NCI-H524 treated with DMSO at 0.1 percent for 48 hours (cell line): ENCODE measurements around the gene FCRL1.

Experiments
- DNase-seq: peaks from one replicate; lab custom pipeline; 2025; lab: John Stamatoyannopoulos, UW

FCRL1 gene

GRCh38 chr1:157799996-157800395, 19.9 kb downstream of the FCRL1 start:
- no peak for DNase-seq

GRCh38 chr1:157798211-157798610, 21.7 kb downstream of the FCRL1 start:
- DNase-seq = no peak

DNA sequence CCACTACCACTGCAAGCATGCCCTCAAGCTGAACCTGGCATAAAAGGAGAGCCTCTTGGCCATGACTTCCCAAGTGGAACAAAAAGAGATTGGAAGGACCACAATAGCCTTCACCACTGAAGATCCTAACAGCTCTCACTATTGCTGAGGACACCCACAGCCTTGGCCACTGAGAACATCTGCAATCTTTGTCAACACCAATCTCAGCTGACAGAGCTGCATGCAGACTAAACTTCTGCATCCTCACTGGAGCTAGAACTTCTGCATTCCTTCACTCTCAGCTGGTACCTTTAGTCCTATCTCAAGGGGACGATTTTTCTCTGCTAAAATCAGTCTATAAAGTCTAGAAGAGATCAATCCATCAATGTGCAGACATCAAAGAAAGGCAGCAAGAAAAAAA, 34.7 kb downstream of the FCRL1 start:
- DNase-seq = no peak

- no peak for DNase-seq
Measured at GRCh38 chr1:157784801-157785200, 35.1 kb downstream of the FCRL1 start.

DNA sequence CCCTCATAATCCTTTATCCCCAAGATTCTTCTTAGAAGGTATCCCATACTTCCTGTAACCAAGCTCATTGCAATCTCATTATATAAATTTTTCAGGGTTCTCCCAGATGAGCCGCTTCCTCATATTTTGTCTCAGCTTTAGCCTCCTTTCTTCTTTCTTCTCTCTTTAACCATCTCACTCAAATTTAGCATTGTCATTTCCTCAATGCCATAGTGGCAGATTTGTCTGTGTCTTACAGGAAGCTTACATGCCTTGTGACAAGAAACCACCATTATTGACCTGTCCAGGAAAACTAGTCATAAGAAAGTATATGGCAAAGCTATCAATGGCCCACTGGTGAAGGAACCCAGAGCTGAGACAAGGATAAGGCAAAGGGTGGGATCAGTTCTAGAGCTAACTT, 37.0 kb downstream of the FCRL1 start:
- no peak for DNase-seq

DNA sequence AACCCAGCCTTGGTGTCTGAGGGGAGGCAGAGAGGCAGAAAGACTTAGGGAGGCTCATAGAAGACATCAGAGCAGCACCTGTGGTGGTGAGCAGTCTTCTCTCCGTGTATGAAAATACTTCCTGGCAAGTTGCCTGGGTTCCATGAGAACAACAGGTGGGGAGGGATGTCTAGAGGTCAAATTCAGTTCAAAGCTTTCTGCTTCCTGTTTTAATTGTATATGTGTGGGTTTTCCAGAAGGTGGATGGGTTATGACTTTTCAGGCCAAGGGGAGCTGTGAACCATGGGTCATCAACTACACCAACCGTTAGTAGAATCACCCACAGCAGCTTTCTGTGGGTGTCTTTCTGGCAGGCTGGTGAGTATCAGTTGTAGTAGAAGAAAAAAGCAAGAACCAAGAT, 38.9 kb downstream of the FCRL1 start:
- no peak for DNase-seq

- DNase-seq = no peak
Measured at GRCh38 chr1:157776971-157777391, 42.9 kb downstream of the FCRL1 start, which contains the start of gene FCRL2. Gene FCRL2, minus strand, starts transcription at chr1:157777132. Its CDS starts 59 bp downstream, at chr1:157777073.

DNA sequence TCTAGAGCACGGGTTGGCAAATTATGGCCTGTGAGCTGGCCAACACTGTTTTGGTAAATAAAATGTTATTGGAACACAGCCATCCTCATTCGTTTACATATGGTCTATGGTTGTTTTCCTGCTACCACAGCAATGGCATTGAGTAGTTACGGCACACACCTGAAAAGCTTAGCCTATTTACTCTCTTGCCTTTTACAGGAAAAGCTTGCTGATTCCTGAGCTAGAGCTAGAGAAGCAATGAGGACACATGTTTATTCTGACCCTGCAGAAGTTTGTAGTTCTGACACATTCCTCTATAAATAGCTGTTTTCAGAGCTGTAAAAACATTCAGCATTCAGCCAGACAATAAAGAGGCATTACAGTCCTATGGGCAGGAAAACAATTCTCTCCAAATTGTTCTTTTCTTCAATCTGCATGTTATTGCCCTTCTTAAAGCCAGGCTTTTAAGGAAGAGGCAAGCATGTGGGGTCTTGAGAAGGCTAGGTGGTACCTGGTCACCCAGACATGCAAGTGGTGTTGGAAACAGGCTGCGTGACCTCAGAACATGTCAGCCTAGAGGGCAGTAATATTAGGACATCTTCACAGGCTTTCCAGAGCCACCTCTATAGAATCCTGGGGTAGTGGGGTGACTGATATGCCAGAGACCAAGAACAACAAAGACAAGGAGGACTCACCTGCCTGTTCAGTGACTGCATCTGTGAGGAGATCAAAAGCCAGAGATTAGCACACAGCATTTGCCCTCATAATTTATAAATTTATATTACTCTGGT, 44.6 kb downstream of the FCRL1 start:
- no peak for DNase-seq

GRCh38 chr1:157774412-157774811, 45.5 kb downstream of the FCRL1 start:
- no peak for DNase-seq

DNA sequence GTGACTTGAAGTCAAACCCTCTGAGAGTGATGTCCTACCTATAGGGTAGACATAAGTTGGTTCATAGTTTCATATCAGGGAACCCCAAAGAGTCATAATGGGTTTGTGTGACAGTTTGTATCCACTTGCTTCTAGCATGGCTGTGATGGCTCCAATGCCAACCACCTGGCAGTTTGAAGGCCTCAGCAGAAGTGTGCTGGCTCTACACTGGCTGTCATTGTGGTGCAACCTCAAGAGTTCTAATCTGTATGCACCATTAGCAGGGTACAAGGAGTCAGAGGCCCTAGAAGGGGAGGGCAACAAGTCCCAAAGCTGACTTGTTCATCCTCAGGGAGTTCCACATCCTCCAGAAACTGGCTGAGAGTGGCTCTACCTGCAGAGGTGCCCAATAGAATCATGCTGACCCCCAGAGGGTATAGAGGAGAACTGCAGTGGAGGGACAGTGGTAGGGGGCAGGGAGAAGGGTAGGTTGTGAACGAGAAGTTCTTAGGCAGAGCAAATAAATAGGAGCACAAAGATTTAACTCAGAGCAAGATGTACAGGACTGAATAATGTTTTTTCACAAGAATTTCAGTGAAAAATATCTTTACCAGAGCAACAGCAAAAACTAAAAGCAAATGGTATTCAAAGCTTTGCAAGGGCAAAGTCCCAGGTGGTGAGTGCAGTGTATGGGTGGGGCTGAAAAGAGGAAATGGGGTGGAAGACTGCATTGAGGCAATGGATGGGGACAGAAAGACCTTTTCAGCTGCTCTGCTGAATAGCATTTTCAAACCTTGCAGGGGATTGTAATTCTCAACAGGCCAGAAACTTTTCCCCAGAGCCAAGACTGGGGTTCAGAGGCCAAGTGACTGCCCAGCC, 46.2 kb downstream of the FCRL1 start:
- DNase-seq = no peak

DNA sequence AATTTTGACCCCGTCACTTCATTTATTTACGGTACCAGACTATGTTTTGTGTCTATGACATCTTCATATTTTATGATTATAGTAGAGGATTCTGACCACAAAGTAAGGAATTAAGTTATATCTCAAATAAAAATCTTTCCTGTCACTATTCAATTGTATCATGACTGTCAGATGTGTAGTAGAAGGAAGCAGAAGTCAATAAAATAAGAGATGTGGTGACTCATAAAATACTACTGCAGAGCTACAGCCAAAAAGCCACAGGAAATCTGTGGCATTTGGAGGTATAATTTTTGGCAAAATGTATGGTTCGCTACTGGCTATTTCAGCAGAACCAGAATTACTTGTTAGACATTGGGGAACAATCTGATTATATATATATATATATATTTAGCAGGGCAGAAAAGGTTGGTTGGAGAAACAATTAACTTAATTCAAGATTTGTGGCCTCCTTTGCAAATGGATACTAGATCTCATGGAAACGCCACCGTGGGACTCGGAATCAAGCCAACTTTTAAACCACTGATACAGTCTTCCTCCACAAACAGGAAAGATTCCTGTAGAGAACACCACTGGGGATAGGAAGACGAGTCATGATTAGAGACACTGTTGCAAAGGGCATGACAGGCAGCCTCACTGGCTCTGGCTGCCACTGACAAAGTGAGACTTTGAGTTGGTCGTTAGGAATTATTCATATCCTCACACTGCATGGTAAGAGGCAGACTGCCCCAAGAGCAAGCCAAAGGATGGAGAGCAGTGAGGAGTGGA, 48.1 kb downstream of the FCRL1 start:
- no peak for DNase-seq

DNA sequence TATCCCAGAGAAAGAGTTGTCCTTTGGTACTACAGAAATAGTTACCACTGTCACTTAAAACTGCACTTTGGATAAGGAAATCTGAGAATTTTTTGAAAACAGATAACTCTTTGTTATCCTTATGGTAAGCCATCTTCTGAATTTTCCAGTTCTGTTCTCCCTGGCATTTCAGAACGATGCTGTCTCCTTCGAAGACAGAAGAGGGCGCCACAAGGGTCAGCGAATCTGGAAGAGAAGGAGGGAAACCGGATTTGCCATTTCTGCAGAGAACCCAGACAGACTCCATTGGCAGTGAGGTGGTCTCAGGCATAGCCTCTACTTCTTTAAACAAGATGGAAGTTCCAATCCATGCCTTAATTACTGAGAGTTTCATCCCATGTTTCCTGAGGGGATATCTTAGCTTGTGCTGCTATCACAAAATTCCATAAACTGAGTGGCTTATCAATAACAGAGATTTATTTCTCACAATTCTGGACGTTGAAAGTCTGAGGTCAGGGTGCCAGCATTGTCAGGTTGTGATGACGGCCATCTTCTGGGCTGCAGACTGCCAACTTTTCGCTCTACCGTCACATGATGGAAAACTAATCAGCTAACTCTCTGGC, 49.4 kb downstream of the FCRL1 start:
- DNase-seq = no peak

GRCh38 chr1:157766792-157767191, 53.1 kb downstream of the FCRL1 start:
- DNase-seq = no peak

- DNase-seq = no peak
Measured at GRCh38 chr1:157758018-157758417, 61.9 kb downstream of the FCRL1 start.

- DNase-seq = no peak
Measured at GRCh38 chr1:157753611-157754010, 66.3 kb downstream of the FCRL1 start.

DNA sequence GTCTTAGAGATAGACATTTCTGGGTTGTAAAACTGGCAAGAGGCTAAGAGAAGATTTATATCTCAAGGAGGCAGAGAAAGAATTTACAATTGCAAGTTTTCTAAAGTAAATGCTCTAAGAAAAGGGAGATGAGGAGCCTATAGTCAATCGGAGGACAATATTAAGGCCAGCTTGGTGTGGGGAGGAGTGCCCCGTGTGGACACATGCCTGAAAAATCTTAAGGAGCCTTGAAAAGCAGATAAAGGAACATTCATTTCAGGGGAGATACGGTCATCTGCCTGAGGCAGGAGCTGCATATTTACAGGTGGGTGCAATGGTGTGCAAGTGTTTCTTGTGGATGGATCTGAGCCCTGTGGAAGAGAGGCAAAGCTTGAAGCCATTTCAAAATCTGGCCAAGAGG, 68.6 kb downstream of the FCRL1 start:
- DNase-seq = no peak

- no peak for DNase-seq
Measured at GRCh38 chr1:157748262-157748817, 71.6 kb downstream of the FCRL1 start.
